NCI-H2081 treated with DMSO at 0.1 percent for 48 hours (cell line): Measurements from ENCODE around the gene MED1.

ENCODE experiments used
- DNase-seq: peaks from one replicate; lab custom pipeline; 2025; lab: John Stamatoyannopoulos, UW

MED1 gene

DNA sequence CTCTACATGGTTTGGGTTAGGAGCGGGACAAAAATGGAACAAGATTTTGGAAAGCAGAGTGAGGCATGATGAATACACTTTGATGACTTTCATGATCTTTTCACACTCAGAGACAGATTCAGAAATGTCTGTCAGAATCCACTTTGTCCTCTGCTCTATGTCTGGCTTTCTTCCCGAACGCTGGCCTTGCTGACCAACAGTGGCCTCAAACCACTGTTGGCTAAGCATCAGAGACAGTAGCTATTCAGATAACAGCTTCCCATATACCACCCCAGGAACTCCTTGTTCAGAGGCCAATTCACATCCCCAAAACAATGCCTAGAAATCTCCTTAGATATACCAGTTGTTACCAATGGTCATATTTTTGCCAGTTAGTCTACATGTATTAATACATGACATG, 90.5 kb downstream of the MED1 start:
- DNase-seq = no peak

DNA sequence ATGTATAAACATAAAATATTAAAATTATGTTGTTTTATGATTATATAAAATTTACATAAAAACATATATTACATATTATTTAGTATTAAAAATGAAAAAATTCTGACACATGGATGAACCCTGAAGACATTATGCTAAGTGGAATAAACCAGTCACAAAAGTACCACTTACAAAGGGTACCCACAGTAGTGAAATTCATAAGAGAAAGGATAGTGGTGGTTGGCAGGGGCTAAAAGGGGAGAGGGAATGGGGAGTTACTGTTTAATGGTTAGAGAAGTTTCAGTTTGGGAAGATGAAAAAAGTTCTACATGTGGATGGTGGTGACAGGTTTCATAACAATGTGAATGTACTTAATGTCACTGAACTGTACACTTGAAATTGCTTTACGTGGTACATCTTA, 91.1 kb downstream of the MED1 start:
- DNase-seq = no peak

DNA sequence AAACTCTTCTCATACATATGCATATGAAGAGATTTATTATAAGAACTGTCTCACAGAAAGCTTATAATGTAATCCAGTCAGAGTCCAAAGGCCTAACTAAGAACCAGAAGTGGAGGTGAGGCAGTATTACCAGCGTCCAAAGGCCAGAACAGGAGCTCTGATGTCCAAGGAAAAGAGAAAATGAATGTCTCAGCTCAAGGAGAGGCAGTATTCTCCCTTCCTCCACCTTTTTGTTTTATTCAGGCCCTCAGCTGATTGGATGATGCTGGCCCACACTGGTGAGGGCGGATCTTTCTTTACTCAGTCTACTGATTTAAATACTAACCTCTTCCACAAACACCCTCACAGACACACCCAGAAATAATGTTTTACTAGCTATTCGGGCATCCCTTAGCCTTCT, 93.1 kb downstream of the MED1 start:
- DNase-seq = no peak

DNA sequence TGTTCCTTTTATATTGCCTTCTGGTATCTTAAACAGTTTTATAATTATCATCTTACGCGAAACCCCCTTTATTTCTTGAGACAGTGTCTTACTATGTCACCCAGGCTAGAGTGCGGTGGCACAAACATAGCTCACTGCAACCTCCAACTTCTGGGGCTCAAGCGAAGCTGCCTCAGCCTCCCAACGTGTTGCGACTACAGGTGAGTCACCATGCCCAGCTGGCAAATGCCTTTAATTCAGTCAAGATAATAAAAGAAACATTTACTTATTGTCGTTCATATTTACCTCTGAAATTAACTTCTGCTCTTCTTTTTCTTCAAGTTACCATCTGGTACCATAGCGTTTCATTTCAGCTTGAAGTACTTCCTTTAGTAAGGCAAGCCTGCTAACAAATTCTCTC, 93.6 kb downstream of the MED1 start:
- no peak for DNase-seq
